Measurements from ENCODE around the gene TMEM225. TPM values are rescaled to one million over a fixed set of nuclear protein-coding genes. Genes with fewer than 3 reads are reported as not detected.

Gene TMEM225
- total and polyA plus RNA-seq, 9 donors, result not detected

GRCh38 chr11:123904932-123905331 is 19.5 kb upstream of the TMEM225 start:
- H3K9me3 ChIP-seq, result no peaks in the 10 kb centered on the region
- H3K27ac ChIP-seq, result no peak overlapping the region
- TF ChIP-seq CTCF (IDR thresholded peaks at IDR 0.05) (no peak), POLR2A (IDR thresholded peaks at IDR 0.05) (no peak), EP300 (IDR thresholded peaks at IDR 0.05) (no peak)
- peaks cover 1% of the 10 kb centered on the region for H3K4me1 ChIP-seq (ENCODE audit: insufficient read depth)
- 5 to 35% (median 11%) methylated on average over 3 of the region's 3 CpGs for WGBS, 3 donors
- intact Hi-C loops (cut with DNase I), result no loop called here
- H3K4me3 ChIP-seq, result no peak overlapping the region
- no peak for DNase-seq
- H3K27me3 ChIP-seq, result no peaks in the 10 kb centered on the region
- H3K36me3 ChIP-seq, result no peaks in the 10 kb centered on the region

- intact Hi-C loops (cut with DNase I), result no loop called here
- Histone ChIP-seq H3K9me3 (no peaks in the 10 kb centered on the region), H3K4me3 (no peak overlapping the region), H3K27ac (no peak overlapping the region), H3K4me1 (ENCODE audit: insufficient read depth) (peaks cover 3% of the 10 kb centered on the region), H3K36me3 (no peaks in the 10 kb centered on the region), H3K27me3 (no peaks in the 10 kb centered on the region)
- no peak for DNase-seq
- TF ChIP-seq CTCF (IDR thresholded peaks at IDR 0.05) (no peak), EP300 (IDR thresholded peaks at IDR 0.05) (no peak), POLR2A (IDR thresholded peaks at IDR 0.05) (no peak)
- WGBS, 3 donors, result 71 to 82% (median 74%) methylated on average over 2 of the region's 2 CpGs
Observed at GRCh38 chr11:123903932-123904331, 18.5 kb upstream of the TMEM225 start.

- no peaks in the 10 kb centered on the region for H3K36me3 ChIP-seq
- TF ChIP-seq EP300 (IDR thresholded peaks at IDR 0.05), result no peak
- TF ChIP-seq CTCF (IDR thresholded peaks at IDR 0.05), result no peak
- TF ChIP-seq POLR2A (IDR thresholded peaks at IDR 0.05), result no peak
- DNase-seq, result no peak
- no peak within 1 kb of the TSS for H3K27ac ChIP-seq
- intact Hi-C loops (cut with DNase I), result no loop called here
- H3K4me3 ChIP-seq, result no peak within 1 kb of the TSS
- 91 to 100% (median 94%) methylated on average over 1 of the region's 1 CpG for WGBS, 3 donors
- H3K27me3 ChIP-seq, result no peaks in the 10 kb centered on the region
- H3K9me3 ChIP-seq, result no peaks in the 10 kb centered on the region
- H3K4me1 ChIP-seq (ENCODE audit: insufficient read depth), result peaks cover 3% of the 10 kb centered on the region
Observed at GRCh38 chr11:123901867-123902266, 16.4 kb upstream of the TMEM225 start, which contains the start of gene OR8D4. OR8D4 (plus strand) TSS chr11:123902167; CDS start chr11:123906432, 4,265 bp downstream.

- TF ChIP-seq CTCF (IDR thresholded peaks at IDR 0.05) (no peak), POLR2A (IDR thresholded peaks at IDR 0.05) (no peak), EP300 (IDR thresholded peaks at IDR 0.05) (no peak)
- no peak overlapping the region for H3K27ac ChIP-seq
- H3K9me3 ChIP-seq, result no peaks in the 10 kb centered on the region
- peaks cover 2% of the 10 kb centered on the region for H3K4me1 ChIP-seq (ENCODE audit: insufficient read depth)
- H3K36me3 ChIP-seq, result no peaks in the 10 kb centered on the region
- 8 to 20% (median 8%) methylated on average over 3 of the region's 3 CpGs for WGBS, 3 donors
- peak in 1 of 5 donors; percentile 21 for DNase-seq
- intact Hi-C loops (cut with DNase I), result no loop called here
- no peak overlapping the region for H3K4me3 ChIP-seq
- H3K27me3 ChIP-seq, result no peaks in the 10 kb centered on the region
Observed at GRCh38 chr11:123899792-123900191, 14.3 kb upstream of the TMEM225 start.
